ENCODE results near the gene LYRM9. TPM values are rescaled to one million over a fixed set of nuclear protein-coding genes. Genes with fewer than 3 reads are reported as not detected.
A peak's percentile ranks its signal among the peaks of the same experiment; 100 is the strongest.

LYRM9 gene
- polyA plus RNA-seq, 2 of the 4 experiments (the other 2 are of a cell fraction): 1.4 to 2.5 TPM

- peak; percentile 32 for FAIRE-seq
- no peak for TF ChIP-seq SMC3 (IDR thresholded peaks at IDR 0.05)
- TF ChIP-seq CBX8 (IDR thresholded peaks at IDR 0.05): no peak
- TF ChIP-seq KDM5A (IDR thresholded peaks at IDR 0.05): no peak
- TF ChIP-seq FOSL2 (IDR thresholded peaks at IDR 0.05): no peak
- TF ChIP-seq FOSL2 (CRISPR knock-in tag; IDR thresholded peaks at IDR 0.05): 0 out of 2 replicates have a peak, but pooled peaks have one; percentile 3
- TF ChIP-seq HOXB13 (CRISPR knock-in tag; IDR thresholded peaks at IDR 0.05; ENCODE audit: low read depth): no peak
- no peak for TF ChIP-seq SREBF2 (IDR thresholded peaks at IDR 0.05)
- TF ChIP-seq MAZ (IDR thresholded peaks at IDR 0.05; ENCODE audit: borderline replicate concordance, low read depth, low read length): no peak
- Histone ChIP-seq H3K9me3 (no peaks in the 10 kb centered on the region), H3K4me2 (no peak overlapping the region), H3K4me1 (peaks cover 13% of the 10 kb centered on the region; the same call in 1 of the 3 replicates), H3K4me3 (no peak overlapping the region), H3K27ac (no peak overlapping the region)
- no peak for DNase-seq (ENCODE audit: low read depth in 1 of 2, low spot score in 1 of 2)
- POLR2A ChIA-PET: no interaction called here
- no peak for ATAC-seq
- WGBS (ENCODE audit: missing lambda C conversion rate): 94% methylated on average over 1 of the region's 1 CpG
- CTCF ChIA-PET: no interaction called here
These were observed 2.9 kb upstream of the LYRM9 start for GRCh38 chr17:27895940-27896535.

GRCh38 chr17:27895123-27895895 lies 2.1 kb upstream of the LYRM9 start:
- ATAC-seq (no peak), DNase-seq (ENCODE audit: low read depth in 1 of 2, low spot score in 1 of 2) (no peak), FAIRE-seq (peak; percentile 56)
- TF ChIP-seq POLR2AphosphoS2 (conservative IDR thresholded peaks at IDR 0.05; ENCODE audit: low read length): no peak
- no peak for TF ChIP-seq KDM5A (IDR thresholded peaks at IDR 0.05)
- TF ChIP-seq TP53 (CRISPR knock-in tag; IDR thresholded peaks at IDR 0.05): no peak
- no peak for TF ChIP-seq HDAC2 (IDR thresholded peaks at IDR 0.05)
- no peak for TF ChIP-seq CHD4 (IDR thresholded peaks at IDR 0.05; ENCODE audit: borderline replicate concordance)
- TF ChIP-seq BCL3 (IDR thresholded peaks at IDR 0.05): no peak
- no peak for TF ChIP-seq REST (IDR thresholded peaks at IDR 0.05)
- TF ChIP-seq ZNF302 (CRISPR knock-in tag; IDR thresholded peaks at IDR 0.05): no peak
- no peak for TF ChIP-seq EHMT2 (IDR thresholded peaks at IDR 0.05; ENCODE audit: low read depth)
- no peak for TF ChIP-seq CTCF (IDR thresholded peaks at IDR 0.05)
- no peak for TF ChIP-seq GATA3 (IDR thresholded peaks at IDR 0.05; ENCODE audit: borderline replicate concordance)
- TF ChIP-seq HOXA7 (CRISPR knock-in tag; IDR thresholded peaks at IDR 0.05): no peak
- TF ChIP-seq TFCP2L1 (CRISPR knock-in tag; IDR thresholded peaks at IDR 0.05): no peak
- peaks cover 13% of the 10 kb centered on the region; the same call in 1 of the 3 replicates for H3K4me1 ChIP-seq
- no peak overlapping the region for H3K4me3 ChIP-seq
- WGBS (ENCODE audit: missing lambda C conversion rate): 20% methylated on average over 8 of the region's 8 CpGs
- POLR2A ChIA-PET: no interaction called here
- no peak overlapping the region for H3K27ac ChIP-seq
- CTCF ChIA-PET: interaction anchor here (0.6 to 7.8 kb wide), 6 partner anchors 11 to 139 kb away, joined by 3 to 144 read pairs (median 15); no protein-coding TSS in a partner anchor
- no peak overlapping the region for H3K4me2 ChIP-seq
- no peaks in the 10 kb centered on the region for H3K9me3 ChIP-seq
